ENCODE results near the gene CTDSPL. TPM values are rescaled to one million over a fixed set of nuclear protein-coding genes. Genes with fewer than 3 reads are reported as not detected.

The CTDSPL gene
- total RNA-seq, 1 experiment from 2014 or later = 16.1 TPM

DNA sequence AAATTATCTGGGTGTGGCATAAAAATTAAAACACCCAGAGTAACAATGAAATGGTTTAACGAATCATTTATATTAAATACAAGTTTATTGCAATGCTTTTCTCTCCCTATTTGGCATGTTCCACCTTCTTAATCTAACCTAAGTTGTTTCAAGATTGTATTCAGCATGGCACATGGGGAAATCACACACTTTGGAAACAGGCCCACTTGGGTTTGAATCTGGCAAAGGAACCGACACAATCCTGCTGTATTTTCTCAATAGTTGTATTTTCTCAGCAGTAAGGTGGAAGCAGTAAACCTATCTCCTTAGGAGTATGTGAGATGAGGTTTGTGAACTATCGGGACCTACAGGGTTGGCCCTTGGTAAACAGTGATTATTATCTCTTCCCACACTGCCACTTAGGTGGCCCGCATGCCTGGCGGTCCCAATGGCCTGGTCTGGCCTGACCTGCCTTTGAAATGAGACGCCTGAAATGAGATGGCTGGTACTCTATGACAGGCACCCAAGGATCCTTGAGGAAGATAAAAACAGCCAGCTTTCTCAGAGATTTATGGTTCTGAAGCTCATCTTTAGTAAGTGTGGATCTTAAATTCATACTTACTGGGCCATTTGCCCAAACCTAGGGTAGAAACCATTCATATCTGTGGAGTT, 83.6 kb downstream of the CTDSPL start:
- no peak for DNase-seq (ENCODE audit: low read depth, low spot score)
- in situ Hi-C loops (cut with HindIII; ENCODE audit: low pct_unique_long_range_greater_than_20kb, low sequenced_read_pairs) = no loop called here

DNA sequence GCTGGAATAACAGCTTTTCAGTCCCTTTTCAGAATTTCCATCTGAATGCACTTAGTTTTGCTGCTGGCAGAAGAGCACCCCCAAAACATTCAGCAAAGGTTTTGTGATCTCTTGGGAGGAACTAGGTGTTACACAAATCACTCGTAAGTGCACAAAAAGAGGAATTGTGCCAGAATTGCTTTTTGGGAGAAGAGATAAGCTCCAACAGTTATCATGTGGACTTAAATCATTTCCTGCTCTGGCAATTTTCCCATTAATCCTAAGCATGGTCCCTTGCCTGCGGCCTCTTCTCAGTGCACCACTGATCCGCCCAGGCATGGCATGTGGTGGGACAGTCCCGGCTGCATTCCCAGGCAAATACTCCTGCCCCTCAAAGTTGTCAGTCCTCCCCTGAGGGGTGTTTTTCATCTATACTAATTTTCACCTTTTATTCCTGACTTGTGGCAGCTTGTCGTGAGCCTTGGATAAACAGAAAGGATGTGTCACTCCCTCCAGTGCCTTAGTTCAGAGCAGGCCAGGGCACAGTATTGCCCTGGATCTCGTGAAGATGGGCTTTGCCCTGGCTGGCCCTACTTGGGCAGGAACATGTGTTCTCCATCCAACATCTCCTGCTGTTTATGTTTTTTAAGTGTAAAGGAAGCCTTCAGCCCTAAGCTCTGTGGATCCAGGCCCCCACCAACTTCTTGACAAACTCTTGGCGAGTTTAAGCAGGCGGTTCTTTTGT, 84.3 kb downstream of the CTDSPL start:
- in situ Hi-C loops (cut with HindIII; ENCODE audit: low pct_unique_long_range_greater_than_20kb, low sequenced_read_pairs) = no loop called here
- DNase-seq (ENCODE audit: low read depth, low spot score) = peak; percentile 68

DNA sequence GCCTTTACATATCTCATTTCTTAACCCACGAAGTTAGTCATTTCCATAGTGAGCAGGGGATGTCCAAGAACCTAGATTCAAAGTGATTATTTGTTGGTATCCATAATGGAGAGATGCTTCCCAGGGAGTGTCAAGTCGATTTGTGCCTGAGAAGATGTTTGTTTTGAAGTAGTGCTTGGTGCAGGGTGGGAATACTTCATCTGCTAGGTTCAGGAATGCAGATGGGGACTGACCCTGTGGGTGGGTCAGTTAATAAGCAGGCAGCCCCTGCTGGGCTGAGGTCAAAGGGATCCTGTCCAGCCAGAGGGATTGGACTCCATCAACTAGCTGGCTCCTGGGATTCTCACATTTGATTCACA, 84.8 kb downstream of the CTDSPL start:
- DNase-seq (ENCODE audit: low read depth, low spot score) = no peak
- in situ Hi-C loops (cut with HindIII; ENCODE audit: low pct_unique_long_range_greater_than_20kb, low sequenced_read_pairs) = no loop called here

DNA sequence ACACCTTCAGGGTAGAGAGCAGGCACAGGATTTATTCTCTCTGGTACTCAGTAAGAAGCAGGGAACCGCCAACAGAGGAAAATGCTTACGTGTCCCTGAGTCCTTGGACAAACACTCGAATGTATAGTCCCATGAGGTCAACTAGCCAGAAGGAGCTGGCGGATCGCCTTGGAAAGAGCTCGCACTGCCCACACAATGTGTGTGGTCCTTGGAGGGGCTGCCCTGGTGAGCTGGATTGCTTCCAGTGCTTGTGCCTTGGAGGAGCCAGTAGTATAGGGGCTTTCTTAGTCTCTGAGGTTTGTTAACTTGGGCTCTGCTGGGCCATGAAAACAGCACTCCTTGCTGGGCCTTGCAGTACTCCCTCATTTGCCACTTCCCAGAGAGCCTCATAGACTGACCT, 88.2 kb downstream of the CTDSPL start:
- in situ Hi-C loops (cut with HindIII; ENCODE audit: low pct_unique_long_range_greater_than_20kb, low sequenced_read_pairs) = no loop called here
- DNase-seq (ENCODE audit: low read depth, low spot score) = no peak

DNA sequence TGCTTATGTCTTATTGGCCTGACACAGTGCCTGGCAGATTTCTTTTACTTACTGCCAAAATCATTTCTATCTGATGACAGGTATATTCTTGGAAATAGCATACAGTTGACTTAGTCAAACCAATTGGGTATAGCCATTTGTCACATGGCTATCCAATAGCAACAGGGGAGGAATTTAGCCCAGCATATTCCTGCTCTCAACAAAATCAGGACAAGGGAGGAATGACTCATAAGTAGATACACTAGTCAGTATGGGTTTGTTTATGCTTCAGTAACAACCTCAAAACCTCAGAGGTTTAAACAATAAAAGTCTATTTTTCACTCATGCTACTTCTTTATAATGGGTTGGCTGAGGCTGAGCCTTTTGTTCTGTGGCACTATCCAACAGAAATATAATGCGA, 90.9 kb downstream of the CTDSPL start:
- DNase-seq (ENCODE audit: low read depth, low spot score) = no peak
- in situ Hi-C loops (cut with HindIII; ENCODE audit: low pct_unique_long_range_greater_than_20kb, low sequenced_read_pairs) = no loop called here

DNA sequence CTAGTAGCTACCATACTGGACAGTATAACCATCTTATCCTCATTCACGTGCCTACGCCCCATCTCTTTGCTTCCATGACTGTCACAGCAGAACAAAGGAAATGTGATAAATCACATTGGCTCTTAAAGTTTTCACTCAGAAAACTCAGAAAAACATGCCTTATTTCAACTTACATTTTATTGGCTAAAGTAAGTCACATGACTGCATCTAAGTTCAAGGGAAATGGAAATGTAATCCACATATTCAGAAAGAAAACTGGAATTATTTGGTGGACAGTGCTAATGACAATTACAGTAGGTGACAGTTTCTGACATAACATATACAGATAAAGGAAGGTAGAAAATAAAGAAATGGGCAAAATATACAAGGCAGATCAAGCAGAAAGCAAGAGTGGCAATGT, 91.5 kb downstream of the CTDSPL start:
- in situ Hi-C loops (cut with HindIII; ENCODE audit: low pct_unique_long_range_greater_than_20kb, low sequenced_read_pairs) = no loop called here

DNA sequence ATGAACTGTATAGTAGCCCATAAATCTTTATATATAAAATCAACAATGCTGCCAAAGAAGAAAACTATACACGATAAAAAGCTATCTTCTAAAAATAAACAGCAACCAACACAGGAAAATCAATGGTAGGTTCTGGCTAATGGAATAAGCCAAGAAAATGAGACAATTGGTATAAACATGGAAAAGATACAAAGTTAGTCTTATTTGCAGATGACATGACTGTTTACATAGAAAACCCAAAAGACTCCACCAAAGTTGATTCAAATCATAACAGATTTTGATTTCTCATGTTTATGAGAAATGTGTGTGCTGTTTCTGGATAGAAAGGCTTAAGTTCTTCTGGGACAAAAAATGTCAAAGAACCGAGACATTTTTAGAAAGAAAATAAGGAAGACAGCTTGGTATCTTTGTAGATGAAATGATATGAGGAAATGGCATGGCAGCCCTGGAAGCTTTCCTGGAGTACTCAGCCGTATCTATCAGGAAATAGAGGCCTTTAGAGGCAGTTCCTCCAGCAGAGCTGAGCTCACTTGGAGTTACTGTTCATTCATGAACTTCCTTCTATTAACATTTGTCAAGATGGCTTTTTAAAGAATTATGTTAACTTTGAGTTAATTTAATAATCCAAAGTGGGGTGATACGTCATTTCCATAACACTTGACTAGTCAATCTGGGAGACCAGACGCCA, 92.2 kb downstream of the CTDSPL start:
- DNase-seq (ENCODE audit: low read depth, low spot score) = no peak
- in situ Hi-C loops (cut with HindIII; ENCODE audit: low pct_unique_long_range_greater_than_20kb, low sequenced_read_pairs) = no loop called here

More for the DNA sequence above, 91.5 kb downstream of the CTDSPL start:
- no peak for DNase-seq (ENCODE audit: low read depth, low spot score)

DNA sequence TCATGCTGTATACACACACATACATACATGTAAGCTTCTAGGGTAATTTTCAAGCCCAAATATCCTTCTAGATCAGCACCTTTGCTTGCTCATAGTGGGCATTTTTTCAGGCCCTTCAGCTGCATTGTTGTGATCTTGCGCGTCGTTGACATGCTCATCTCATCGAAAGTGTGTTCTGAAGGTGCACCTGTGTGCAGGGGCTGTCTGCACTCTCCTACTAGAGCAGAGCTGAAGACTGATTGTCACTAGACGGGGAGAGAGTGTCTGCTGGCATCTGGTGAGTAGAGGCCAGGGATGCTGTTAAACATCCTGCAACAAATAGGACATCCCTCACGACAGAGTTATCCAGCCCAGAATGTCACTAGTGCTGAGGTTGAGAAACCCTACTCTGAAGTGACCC, 93.2 kb downstream of the CTDSPL start:
- in situ Hi-C loops (cut with HindIII; ENCODE audit: low pct_unique_long_range_greater_than_20kb, low sequenced_read_pairs) = no loop called here
- no peak for DNase-seq (ENCODE audit: low read depth, low spot score)

DNA sequence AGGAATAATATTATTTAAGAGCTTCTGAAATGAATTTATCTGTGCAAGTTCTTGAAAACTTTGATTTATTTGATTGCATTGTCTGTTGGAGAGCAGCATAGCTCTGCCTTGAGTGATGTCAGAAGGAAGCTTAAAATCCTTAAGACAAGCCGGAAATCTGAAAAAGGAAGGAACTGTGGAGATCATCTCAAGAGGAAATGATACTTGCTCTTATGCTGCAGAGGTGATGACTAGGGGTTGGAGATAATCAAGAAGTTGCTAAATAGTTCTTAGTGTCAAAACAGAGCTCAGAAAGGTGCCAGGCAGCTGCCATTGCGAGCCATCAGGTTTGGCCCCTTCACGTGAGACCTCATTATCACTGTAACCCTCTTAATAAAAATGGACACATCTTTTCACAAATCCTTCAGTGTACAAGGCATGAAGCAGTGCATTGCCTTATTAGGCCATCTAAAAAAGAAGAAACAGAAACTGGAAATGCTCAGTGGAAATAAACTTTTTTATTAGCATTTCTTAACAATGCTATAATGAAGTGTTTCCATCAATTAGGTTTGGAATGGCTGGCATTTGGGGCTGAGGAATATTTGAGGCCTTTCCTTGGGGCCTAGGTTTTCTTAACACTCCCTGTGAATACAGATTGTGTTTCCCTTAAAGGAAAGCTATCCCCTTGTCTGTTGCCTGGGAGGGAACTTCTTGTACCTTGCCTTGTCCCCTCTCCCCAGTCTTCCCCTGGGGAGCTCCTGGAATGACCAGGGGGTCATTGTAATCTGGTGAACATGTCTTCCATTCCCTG, 94.4 kb downstream of the CTDSPL start:
- no peak for DNase-seq (ENCODE audit: low read depth, low spot score)

DNA sequence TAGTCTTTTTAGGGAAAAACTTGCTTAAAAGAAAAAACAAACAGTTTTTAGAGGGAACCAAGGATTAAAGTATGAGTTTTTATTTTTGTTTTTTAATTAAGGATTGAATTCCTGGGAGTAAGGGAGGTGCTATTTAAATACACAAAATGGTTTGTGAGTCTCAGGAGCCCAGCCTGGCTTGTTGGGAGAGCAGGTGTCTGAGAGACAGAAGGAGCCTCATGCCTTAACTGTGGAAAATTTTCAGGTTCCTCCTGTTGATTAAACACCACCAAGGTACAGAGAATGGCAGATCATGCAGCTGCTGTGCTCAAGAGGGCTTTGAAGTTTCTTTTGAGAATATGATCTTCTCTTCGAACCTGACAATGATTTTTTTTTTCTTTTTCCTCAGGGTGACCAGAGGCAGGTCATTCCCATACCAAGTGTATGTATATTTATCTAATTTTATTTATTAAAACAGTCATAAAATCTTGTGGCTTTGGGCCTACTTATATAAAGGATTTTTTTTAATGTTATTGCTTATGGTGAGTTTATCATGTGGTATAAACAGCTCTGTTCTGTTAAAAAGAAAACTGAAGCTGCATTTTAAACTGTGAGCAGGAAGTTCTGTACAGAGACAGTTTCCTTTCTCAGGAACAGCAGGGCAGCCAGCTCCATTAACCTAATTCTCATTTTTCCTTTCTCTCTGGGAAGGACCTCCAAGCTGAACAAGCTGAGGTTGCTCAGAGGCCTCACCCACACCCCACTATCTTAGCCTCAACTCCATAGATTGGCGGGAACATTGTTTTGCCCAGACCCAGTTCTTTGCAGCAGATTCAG, 95.3 kb downstream of the CTDSPL start:
- in situ Hi-C loops (cut with HindIII; ENCODE audit: low pct_unique_long_range_greater_than_20kb, low sequenced_read_pairs) = no loop called here

More for the DNA sequence above, 94.4 kb downstream of the CTDSPL start:
- in situ Hi-C loops (cut with HindIII; ENCODE audit: low pct_unique_long_range_greater_than_20kb, low sequenced_read_pairs) = no loop called here

DNA sequence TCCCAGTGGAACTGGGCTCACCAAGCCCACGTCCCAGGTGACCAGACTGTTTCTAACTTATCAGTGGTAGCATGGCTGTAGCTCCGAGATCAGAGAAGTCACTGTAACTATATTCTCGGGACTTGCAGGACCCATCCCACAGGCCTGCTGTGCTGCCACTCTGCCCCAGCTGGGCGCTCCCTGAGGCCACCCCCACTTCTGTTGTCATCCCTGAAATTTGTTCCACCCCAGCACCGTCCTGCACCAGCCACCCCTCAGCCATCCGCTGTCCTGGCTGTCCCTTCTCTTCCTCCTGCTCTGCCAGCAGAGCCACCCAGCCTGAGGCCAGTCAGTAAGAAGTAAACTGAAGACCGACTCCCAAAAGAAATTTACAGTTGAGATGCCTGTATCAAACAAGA, 95.9 kb downstream of the CTDSPL start:
- in situ Hi-C loops (cut with HindIII; ENCODE audit: low pct_unique_long_range_greater_than_20kb, low sequenced_read_pairs) = no loop called here
- no peak for DNase-seq (ENCODE audit: low read depth, low spot score)

More for the DNA sequence above, 95.3 kb downstream of the CTDSPL start:
- DNase-seq (ENCODE audit: low read depth, low spot score) = no peak

DNA sequence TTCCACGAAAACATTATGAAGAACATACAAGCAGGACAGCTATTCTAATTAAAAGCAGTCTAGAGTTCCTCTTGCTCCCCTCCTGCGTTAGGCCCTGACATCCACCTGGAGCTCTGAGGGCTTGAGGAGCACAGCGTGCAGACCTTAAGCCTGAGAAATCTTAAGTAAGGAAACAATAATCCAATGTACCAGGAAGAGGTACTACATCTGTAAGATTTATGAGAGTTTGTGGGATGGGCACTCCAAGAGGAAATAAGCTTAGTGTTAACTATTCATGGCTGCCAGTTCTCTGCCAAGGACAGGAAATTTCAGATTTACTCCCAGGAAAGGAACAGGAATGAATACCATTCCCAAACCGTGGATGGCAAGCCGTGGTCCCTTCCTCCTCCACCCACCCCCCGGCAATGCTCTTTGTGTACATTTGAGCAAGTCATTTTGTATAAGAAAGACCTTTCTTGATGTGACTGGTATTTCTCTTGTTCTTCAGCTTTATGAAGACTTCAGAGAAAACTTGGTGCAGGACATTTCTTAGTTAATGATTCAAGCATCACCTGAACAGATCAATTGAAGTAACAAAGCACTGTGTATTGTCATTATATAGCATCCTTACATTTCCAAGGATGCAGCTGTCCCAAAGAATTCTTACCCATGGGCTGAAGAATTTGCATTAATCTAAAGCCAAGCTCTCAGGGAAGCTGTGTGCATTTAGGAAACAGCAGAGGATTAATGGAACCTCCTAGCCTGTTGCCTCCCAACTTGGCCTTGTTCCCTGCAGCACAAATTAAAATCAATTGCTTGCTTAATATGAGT, 100.1 kb downstream of the CTDSPL start:
- in situ Hi-C loops (cut with HindIII; ENCODE audit: low pct_unique_long_range_greater_than_20kb, low sequenced_read_pairs) = no loop called here

DNA sequence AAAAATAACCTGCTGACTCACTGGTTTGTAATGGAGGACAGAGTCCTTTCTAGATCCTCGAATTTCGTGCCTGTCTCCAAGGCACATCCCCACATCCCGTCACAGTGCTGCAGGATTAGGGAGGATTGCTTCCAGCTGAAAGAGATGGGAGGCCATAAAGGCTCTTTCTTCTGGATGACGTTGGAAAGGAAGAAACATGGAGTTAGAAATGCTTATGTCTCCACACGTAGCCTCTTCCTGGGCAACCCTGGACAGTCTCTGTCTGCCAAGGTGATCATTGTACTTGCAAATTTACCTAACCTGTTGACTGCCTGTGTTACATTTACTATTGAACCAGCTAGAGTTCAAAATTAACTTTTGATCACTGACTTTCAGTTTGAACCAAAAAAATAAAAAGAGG, 101.3 kb downstream of the CTDSPL start:
- in situ Hi-C loops (cut with HindIII; ENCODE audit: low pct_unique_long_range_greater_than_20kb, low sequenced_read_pairs) = no loop called here

More for the DNA sequence above, 100.1 kb downstream of the CTDSPL start:
- no peak for DNase-seq (ENCODE audit: low read depth, low spot score)

DNA sequence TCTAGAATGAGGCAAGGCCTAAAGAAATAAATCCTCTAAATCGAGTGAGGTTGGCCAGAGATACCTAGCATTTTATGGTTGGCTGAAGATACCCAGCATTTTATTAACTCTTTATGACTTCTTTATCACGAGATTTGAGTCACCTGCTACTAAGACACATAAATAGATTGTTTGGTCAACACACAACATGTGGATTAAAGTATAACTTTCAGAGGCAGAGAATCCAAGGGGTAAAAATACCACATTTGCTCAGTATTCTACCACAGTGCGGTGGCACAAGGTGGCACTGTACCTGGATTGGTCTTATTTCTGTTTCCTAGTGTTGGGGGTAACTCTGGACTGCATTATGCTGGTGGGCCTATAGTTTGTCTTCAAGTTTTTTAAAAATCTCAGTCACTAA, 102.0 kb downstream of the CTDSPL start:
- no peak for DNase-seq (ENCODE audit: low read depth, low spot score)
- in situ Hi-C loops (cut with HindIII; ENCODE audit: low pct_unique_long_range_greater_than_20kb, low sequenced_read_pairs) = no loop called here

More for the DNA sequence above, 101.3 kb downstream of the CTDSPL start:
- DNase-seq (ENCODE audit: low read depth, low spot score) = no peak

DNA sequence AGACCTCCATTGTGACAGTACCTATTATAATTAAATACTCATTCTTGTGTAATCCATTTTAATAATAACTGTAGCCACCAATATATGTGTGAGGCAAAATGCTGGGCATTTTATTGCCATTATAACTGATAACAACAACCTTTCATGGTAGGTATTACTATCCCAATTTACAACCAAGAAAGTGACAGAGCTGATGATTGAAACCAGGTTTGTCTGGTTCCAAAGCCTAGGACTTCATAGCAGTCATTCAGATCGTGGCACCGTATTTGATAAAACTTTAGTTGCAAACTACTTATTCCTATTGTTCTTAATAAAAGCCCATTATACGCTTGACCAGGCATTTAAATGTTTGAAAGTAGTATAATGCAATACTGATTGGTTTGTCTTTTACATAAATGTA, 102.5 kb downstream of the CTDSPL start:
- in situ Hi-C loops (cut with HindIII; ENCODE audit: low pct_unique_long_range_greater_than_20kb, low sequenced_read_pairs) = no loop called here
- DNase-seq (ENCODE audit: low read depth, low spot score) = no peak

DNA sequence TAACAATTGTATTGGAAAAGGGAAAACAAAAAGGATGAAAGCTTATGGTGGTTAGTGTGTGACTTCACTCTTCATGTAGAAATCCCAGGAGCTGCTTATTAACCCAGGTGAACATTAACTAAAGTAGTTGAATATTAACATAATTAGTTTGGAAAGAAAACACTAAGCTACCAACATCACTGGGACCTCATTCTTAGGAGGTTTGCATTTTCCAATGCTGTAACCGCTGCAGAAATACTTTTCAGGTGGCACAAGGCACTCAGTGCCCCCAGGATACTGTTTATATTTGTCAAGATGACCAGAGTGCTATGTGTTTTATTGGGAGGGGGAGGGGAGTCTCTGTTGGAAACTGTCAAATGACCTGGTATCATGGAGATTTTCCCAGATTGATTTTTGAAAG, 103.0 kb downstream of the CTDSPL start:
- no peak for DNase-seq (ENCODE audit: low read depth, low spot score)
- in situ Hi-C loops (cut with HindIII; ENCODE audit: low pct_unique_long_range_greater_than_20kb, low sequenced_read_pairs) = no loop called here

Measured in SK-MEL-5 (cell line).